ENCODE measurements around the gene SLC35F3.

Gene SLC35F3

DNA sequence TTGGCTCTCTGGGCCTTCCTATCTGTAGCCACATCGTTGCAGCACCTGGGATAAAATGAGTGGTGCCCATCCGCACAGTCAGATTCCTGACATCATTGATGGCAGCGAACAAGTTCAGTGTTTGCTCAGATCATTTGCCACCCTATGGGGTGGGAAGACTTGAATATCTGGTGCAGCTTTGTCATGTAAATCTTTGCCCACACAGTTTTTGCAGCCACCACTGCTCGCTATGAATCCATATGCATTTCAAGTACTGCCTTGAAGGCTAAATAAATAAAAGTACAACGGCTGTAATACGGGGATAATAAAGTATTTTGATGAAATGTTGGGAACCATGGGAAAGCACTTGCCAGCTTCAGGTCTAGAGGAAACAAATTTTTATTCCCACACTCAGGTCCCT lies 412.5 kb downstream of the SLC35F3 start:
- no peak overlapping the region for H3K4me3 ChIP-seq (ENCODE audit: low read length in 2 of 2)
- H2BK5ac ChIP-seq (ENCODE audit: low read length) = no peak overlapping the region
- H3K27me3 ChIP-seq (ENCODE audit: control insufficient read depth in 3 of 3, insufficient read depth in 3 of 3, low read depth in 1 of 3, low read length in 3 of 3) = peaks cover 0 to 14% (median 0%) of the 10 kb centered on the region in 3 experiments
- WGBS, 2 donors (ENCODE audit: extremely low coverage in 2 of 2, insufficient read length in 2 of 2, insufficient replicate concordance in 1 of 2) = no CpG with 5 or more reads among the region's 6 CpGs
- H3K9ac ChIP-seq (ENCODE audit: low read depth, low read length, poor library complexity) = no peak overlapping the region
- no peaks in the 10 kb centered on the region for H3K4me1 ChIP-seq (ENCODE audit: control insufficient read depth in 2 of 2, insufficient read depth in 1 of 2, low read depth in 1 of 2, low read length in 2 of 2)
- no peak overlapping the region for H3K4me2 ChIP-seq (ENCODE audit: insufficient read depth, low read length, poor library complexity, severe bottlenecking)
- H3K79me1 ChIP-seq (ENCODE audit: low read depth, low read length) = no peaks in the 10 kb centered on the region
- H3K9me3 ChIP-seq (replicated peaks in 1 of 2; ENCODE audit: control insufficient read depth in 2 of 2, insufficient read depth in 1 of 2, low read depth in 1 of 2, low read length in 2 of 2) = no peaks in the 10 kb centered on the region
- H3K18ac ChIP-seq (ENCODE audit: low read length) = no peak overlapping the region
- H2BK15ac ChIP-seq (ENCODE audit: low read length) = no peak overlapping the region
- no peak overlapping the region for H3K4ac ChIP-seq (ENCODE audit: low read length)
- no peak overlapping the region for H3K14ac ChIP-seq (ENCODE audit: low read length)
- no peak overlapping the region for H2BK120ac ChIP-seq (ENCODE audit: low read depth, low read length)
- DNase-seq (ENCODE audit: low spot score) = no peak
- H4K8ac ChIP-seq (ENCODE audit: low read depth, low read length) = no peak overlapping the region
- no peak overlapping the region for H3K23ac ChIP-seq (ENCODE audit: low read depth, low read length, poor library complexity)
- no peak overlapping the region for H3K27ac ChIP-seq (replicated peaks; ENCODE audit: low read length)
- H3K36me3 ChIP-seq (replicated peaks in 1 of 2; ENCODE audit: control insufficient read depth in 2 of 2, insufficient read depth in 2 of 2, low read length in 2 of 2) = no peaks in the 10 kb centered on the region
- no peak overlapping the region for H2AFZ ChIP-seq (ENCODE audit: low read length)
- no peak overlapping the region for H2BK12ac ChIP-seq (ENCODE audit: low read length)
- H2AK5ac ChIP-seq (ENCODE audit: low read depth, low read length) = no peak overlapping the region
- no peak overlapping the region for H4K91ac ChIP-seq (ENCODE audit: low read depth, low read length, poor library complexity)

GRCh38 chr1:234320069-234320468 lies 415.6 kb downstream of the SLC35F3 start:
- no peak overlapping the region for H3K4me3 ChIP-seq (ENCODE audit: low read length in 2 of 2)
- no peaks in the 10 kb centered on the region for H3K9me3 ChIP-seq (replicated peaks in 1 of 2; ENCODE audit: control insufficient read depth in 2 of 2, insufficient read depth in 1 of 2, low read depth in 1 of 2, low read length in 2 of 2)
- no CpG with 5 or more reads among the region's 5 CpGs for WGBS, 2 donors (ENCODE audit: extremely low coverage in 2 of 2, insufficient read length in 2 of 2, insufficient replicate concordance in 1 of 2)
- no peak overlapping the region for H3K23ac ChIP-seq (ENCODE audit: low read depth, low read length, poor library complexity)
- H2BK120ac ChIP-seq (ENCODE audit: low read depth, low read length) = no peak overlapping the region
- peaks cover 0 to 28% (median 0%) of the 10 kb centered on the region in 3 experiments for H3K27me3 ChIP-seq (ENCODE audit: control insufficient read depth in 3 of 3, insufficient read depth in 3 of 3, low read depth in 1 of 3, low read length in 3 of 3)
- H3K79me1 ChIP-seq (ENCODE audit: low read depth, low read length) = no peaks in the 10 kb centered on the region
- no peak overlapping the region for H3K27ac ChIP-seq (replicated peaks; ENCODE audit: low read length)
- H4K8ac ChIP-seq (ENCODE audit: low read depth, low read length) = no peak overlapping the region
- H3K36me3 ChIP-seq (replicated peaks in 1 of 2; ENCODE audit: control insufficient read depth in 2 of 2, insufficient read depth in 2 of 2, low read length in 2 of 2) = no peaks in the 10 kb centered on the region
- no peaks in the 10 kb centered on the region for H3K4me1 ChIP-seq (ENCODE audit: control insufficient read depth in 2 of 2, insufficient read depth in 1 of 2, low read depth in 1 of 2, low read length in 2 of 2)
- H2BK12ac ChIP-seq (ENCODE audit: low read length) = no peak overlapping the region
- no peak overlapping the region for H3K4me2 ChIP-seq (ENCODE audit: insufficient read depth, low read length, poor library complexity, severe bottlenecking)
- no peak for DNase-seq (ENCODE audit: low spot score)
- H3K9ac ChIP-seq (ENCODE audit: low read depth, low read length, poor library complexity) = no peak overlapping the region
- no peak overlapping the region for H2BK15ac ChIP-seq (ENCODE audit: low read length)
- H2BK5ac ChIP-seq (ENCODE audit: low read length) = no peak overlapping the region
- H3K18ac ChIP-seq (ENCODE audit: low read length) = no peak overlapping the region
- no peak overlapping the region for H3K14ac ChIP-seq (ENCODE audit: low read length)
- no peak overlapping the region for H2AK5ac ChIP-seq (ENCODE audit: low read depth, low read length)
- no peak overlapping the region for H4K91ac ChIP-seq (ENCODE audit: low read depth, low read length, poor library complexity)
- no peak overlapping the region for H2AFZ ChIP-seq (ENCODE audit: low read length)
- H3K4ac ChIP-seq (ENCODE audit: low read length) = no peak overlapping the region

DNA sequence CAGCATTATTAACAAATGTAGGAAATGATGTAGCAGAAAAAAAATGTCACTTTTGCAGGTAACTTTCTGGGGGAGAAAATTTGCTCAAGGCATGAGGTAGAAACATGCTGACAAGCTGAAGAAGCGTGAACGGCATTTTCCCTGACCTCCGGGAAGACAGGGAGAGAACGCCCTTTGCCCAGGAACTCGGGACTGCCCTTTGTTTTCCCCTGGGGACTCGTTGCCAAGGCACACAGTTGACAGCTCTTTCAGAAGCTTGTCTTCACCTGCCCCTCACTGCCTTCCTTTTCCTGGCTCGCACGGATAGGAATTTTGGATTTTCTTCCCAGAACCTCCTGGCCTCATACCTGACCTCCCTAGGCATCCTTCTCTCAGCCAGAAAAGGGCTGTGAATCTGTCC lies 416.1 kb downstream of the SLC35F3 start:
- Histone ChIP-seq H2BK5ac (ENCODE audit: low read length) (no peak overlapping the region), H2BK120ac (ENCODE audit: low read depth, low read length) (no peak overlapping the region), H3K36me3 (replicated peaks in 1 of 2; ENCODE audit: control insufficient read depth in 2 of 2, insufficient read depth in 2 of 2, low read length in 2 of 2) (no peaks in the 10 kb centered on the region), H4K8ac (ENCODE audit: low read depth, low read length) (no peak overlapping the region), H2AK5ac (ENCODE audit: low read depth, low read length) (no peak overlapping the region), H2AFZ (ENCODE audit: low read length) (no peak overlapping the region), H3K27me3 (ENCODE audit: control insufficient read depth in 3 of 3, insufficient read depth in 3 of 3, low read depth in 1 of 3, low read length in 3 of 3) (peaks cover 0 to 29% (median 0%) of the 10 kb centered on the region in 3 experiments), H3K9me3 (replicated peaks in 1 of 2; ENCODE audit: control insufficient read depth in 2 of 2, insufficient read depth in 1 of 2, low read depth in 1 of 2, low read length in 2 of 2) (no peaks in the 10 kb centered on the region), H3K79me1 (ENCODE audit: low read depth, low read length) (no peaks in the 10 kb centered on the region), H3K14ac (ENCODE audit: low read length) (no peak overlapping the region), H3K4me2 (ENCODE audit: insufficient read depth, low read length, poor library complexity, severe bottlenecking) (no peak overlapping the region), H3K4ac (ENCODE audit: low read length) (no peak overlapping the region), H3K18ac (ENCODE audit: low read length) (no peak overlapping the region), H3K27ac (replicated peaks; ENCODE audit: low read length) (no peak overlapping the region), H2BK12ac (ENCODE audit: low read length) (no peak overlapping the region), H3K23ac (ENCODE audit: low read depth, low read length, poor library complexity) (no peak overlapping the region), H3K4me1 (ENCODE audit: control insufficient read depth in 2 of 2, insufficient read depth in 1 of 2, low read depth in 1 of 2, low read length in 2 of 2) (no peaks in the 10 kb centered on the region), H2BK15ac (ENCODE audit: low read length) (no peak overlapping the region), H3K4me3 (ENCODE audit: low read length in 2 of 2) (no peak overlapping the region), H3K9ac (ENCODE audit: low read depth, low read length, poor library complexity) (no peak overlapping the region), H4K91ac (ENCODE audit: low read depth, low read length, poor library complexity) (no peak overlapping the region)
- no peak for DNase-seq (ENCODE audit: low spot score)
- WGBS, 2 donors (ENCODE audit: extremely low coverage in 2 of 2, insufficient read length in 2 of 2, insufficient replicate concordance in 1 of 2) = no CpG with 5 or more reads among the region's 8 CpGs

DNA sequence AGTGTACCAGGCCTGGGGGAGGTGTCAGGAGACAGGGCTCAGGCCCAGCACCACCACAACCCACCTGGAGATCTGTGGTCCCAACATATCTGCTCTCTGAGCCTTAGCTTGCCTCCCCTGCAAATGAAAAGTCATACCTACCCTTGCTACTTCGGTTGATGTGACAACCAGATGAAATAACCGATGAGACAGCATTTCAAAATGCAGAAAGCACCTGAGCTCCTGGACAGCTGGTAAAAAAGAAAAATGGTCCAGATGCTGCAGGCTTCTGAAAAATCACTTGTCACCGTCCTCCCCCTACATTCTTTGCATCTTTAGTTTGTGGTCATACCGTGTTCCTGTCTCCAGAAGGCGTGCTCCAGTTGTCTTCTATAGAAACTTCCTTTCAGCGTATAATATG lies 416.8 kb downstream of the SLC35F3 start:
- Histone ChIP-seq H2BK5ac (ENCODE audit: low read length) (no peak overlapping the region), H3K4me1 (ENCODE audit: control insufficient read depth in 2 of 2, insufficient read depth in 1 of 2, low read depth in 1 of 2, low read length in 2 of 2) (no peaks in the 10 kb centered on the region), H4K91ac (ENCODE audit: low read depth, low read length, poor library complexity) (no peak overlapping the region), H3K4me2 (ENCODE audit: insufficient read depth, low read length, poor library complexity, severe bottlenecking) (no peak overlapping the region), H3K79me1 (ENCODE audit: low read depth, low read length) (no peaks in the 10 kb centered on the region), H2BK120ac (ENCODE audit: low read depth, low read length) (no peak overlapping the region), H2AFZ (ENCODE audit: low read length) (no peak overlapping the region), H3K4ac (ENCODE audit: low read length) (no peak overlapping the region), H2BK15ac (ENCODE audit: low read length) (no peak overlapping the region), H3K23ac (ENCODE audit: low read depth, low read length, poor library complexity) (no peak overlapping the region), H2BK12ac (ENCODE audit: low read length) (no peak overlapping the region), H3K9me3 (replicated peaks in 1 of 2; ENCODE audit: control insufficient read depth in 2 of 2, insufficient read depth in 1 of 2, low read depth in 1 of 2, low read length in 2 of 2) (no peaks in the 10 kb centered on the region), H3K27ac (replicated peaks; ENCODE audit: low read length) (no peak overlapping the region), H3K9ac (ENCODE audit: low read depth, low read length, poor library complexity) (no peak overlapping the region), H3K4me3 (ENCODE audit: low read length in 2 of 2) (no peak overlapping the region), H3K18ac (ENCODE audit: low read length) (no peak overlapping the region), H3K14ac (ENCODE audit: low read length) (no peak overlapping the region), H2AK5ac (ENCODE audit: low read depth, low read length) (no peak overlapping the region), H4K8ac (ENCODE audit: low read depth, low read length) (no peak overlapping the region), H3K27me3 (ENCODE audit: control insufficient read depth in 3 of 3, insufficient read depth in 3 of 3, low read depth in 1 of 3, low read length in 3 of 3) (peaks cover 0 to 28% (median 0%) of the 10 kb centered on the region in 3 experiments), H3K36me3 (replicated peaks in 1 of 2; ENCODE audit: control insufficient read depth in 2 of 2, insufficient read depth in 2 of 2, low read length in 2 of 2) (no peaks in the 10 kb centered on the region)
- WGBS, 2 donors (ENCODE audit: extremely low coverage in 2 of 2, insufficient read length in 2 of 2, insufficient replicate concordance in 1 of 2) = no CpG with 5 or more reads among the region's 6 CpGs
- DNase-seq (ENCODE audit: low spot score) = no peak

Data from neuronal stem cell (in vitro differentiated cells).